A549 treated with RU486 at 1 μM for 4 hours (cell line): ENCODE results near the gene MC4R. TPM values are rescaled to one million over a fixed set of nuclear protein-coding genes. Genes with fewer than 3 reads are reported as not detected.

Experiments used
- total RNA-seq: library from RNA; stranded (reverse); fragments of 200-300 nt; extraction: Qiagen RNA extraction; gene quantifications from 5 replicates; pipeline ENCODE4 v1.2.3, GENCODE V29; 2022; ENCODE audit warnings: low read depth

The MC4R gene
- not detected in 5 replicates for total RNA-seq

DNA sequence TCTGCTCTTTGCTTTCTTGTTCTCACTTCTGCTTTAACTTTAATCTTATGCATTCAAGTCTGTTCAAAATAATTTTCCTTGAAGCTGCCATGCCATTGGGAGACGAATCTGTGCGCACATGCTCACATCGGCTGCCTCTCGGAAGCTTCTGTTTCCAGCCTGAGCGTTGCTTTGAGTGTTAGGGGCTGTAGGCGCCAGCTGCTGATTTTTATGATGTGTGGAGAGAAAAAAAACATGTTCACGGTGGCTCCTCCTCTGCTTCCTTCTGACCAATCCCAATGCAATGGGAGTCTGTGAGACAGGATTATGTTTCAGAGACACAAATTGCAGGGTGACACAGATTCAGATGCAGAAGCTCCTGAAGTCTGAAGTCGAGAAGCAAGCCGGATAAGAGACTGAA lies at the start of gene MC4R:
MC4R (minus strand) TSS at position 180 of the 400 bp plus-strand sequence. CDS start 426 bp downstream, outside the sequence.

